ENCODE measurements around the gene TNFRSF8. TPM values are rescaled to one million over a fixed set of nuclear protein-coding genes. Genes with fewer than 3 reads are reported as not detected.

TNFRSF8 gene
- total and polyA plus RNA-seq, 9 of the 15 experiments (the other 6 are each of a cell fraction or from before 2014, with no cell fraction given), result 3.5 to 38.4 (median 17.1) TPM

GRCh38 chr1:12183095-12183794 lies 120.1 kb downstream of the TNFRSF8 start (continued):
- TF ChIP-seq, protein P1, sequence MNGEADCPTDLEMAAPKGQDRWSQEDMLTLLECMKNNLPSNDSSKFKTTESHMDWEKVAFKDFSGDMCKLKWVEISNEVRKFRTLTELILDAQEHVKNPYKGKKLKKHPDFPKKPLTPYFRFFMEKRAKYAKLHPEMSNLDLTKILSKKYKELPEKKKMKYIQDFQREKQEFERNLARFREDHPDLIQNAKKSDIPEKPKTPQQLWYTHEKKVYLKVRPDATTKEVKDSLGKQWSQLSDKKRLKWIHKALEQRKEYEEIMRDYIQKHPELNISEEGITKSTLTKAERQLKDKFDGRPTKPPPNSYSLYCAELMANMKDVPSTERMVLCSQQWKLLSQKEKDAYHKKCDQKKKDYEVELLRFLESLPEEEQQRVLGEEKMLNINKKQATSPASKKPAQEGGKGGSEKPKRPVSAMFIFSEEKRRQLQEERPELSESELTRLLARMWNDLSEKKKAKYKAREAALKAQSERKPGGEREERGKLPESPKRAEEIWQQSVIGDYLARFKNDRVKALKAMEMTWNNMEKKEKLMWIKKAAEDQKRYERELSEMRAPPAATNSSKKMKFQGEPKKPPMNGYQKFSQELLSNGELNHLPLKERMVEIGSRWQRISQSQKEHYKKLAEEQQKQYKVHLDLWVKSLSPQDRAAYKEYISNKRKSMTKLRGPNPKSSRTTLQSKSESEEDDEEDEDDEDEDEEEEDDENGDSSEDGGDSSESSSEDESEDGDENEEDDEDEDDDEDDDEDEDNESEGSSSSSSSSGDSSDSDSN (IDR thresholded peaks at IDR 0.05; ENCODE audit: borderline replicate concordance in 1 of 2, low read depth in 2 of 2, low read length in 2 of 2), result no peak
- TF ChIP-seq NFATC3 (IDR thresholded peaks at IDR 0.05) (no peak), ZNF444 (CRISPR knock-in tag; IDR thresholded peaks at IDR 0.05) (no peak), HDAC3 (IDR thresholded peaks at IDR 0.05; ENCODE audit: borderline replicate concordance, partially characterized antibody) (no peak), PHB (CRISPR knock-in tag; IDR thresholded peaks at IDR 0.05) (no peak), RFX1 (IDR thresholded peaks at IDR 0.05) (no peak), GATA2 (CRISPR knock-in tag; IDR thresholded peaks at IDR 0.05) (peak; percentile 17; the same call in 1 of the 2 replicates), HMG20A (CRISPR knock-in tag; conservative IDR thresholded peaks at IDR 0.05) (no peak), RCOR1 (IDR thresholded peaks at IDR 0.05; ENCODE audit: borderline replicate concordance in 1 of 2, low read depth in 2 of 2, low read length in 2 of 2) (peak in 1 of 2 experiments; percentile 23; a peak in 1 of 4 replicates), SNRNP70 (optimal IDR thresholded peaks at IDR 0.05; ENCODE audit: low read depth, low read length) (no peak), ZBTB33 (CRISPR knock-in tag; IDR thresholded peaks at IDR 0.05) (peak; percentile 32; the same call in 1 of the 2 replicates), SAFB (IDR thresholded peaks at IDR 0.05; ENCODE audit: borderline replicate concordance, low read depth, low read length) (no peak), HOXB6 (CRISPR knock-in tag; IDR thresholded peaks at IDR 0.05; ENCODE audit: borderline replicate concordance) (no peak), BCOR (IDR thresholded peaks at IDR 0.05) (peak; percentile 89), KAT2B (IDR thresholded peaks at IDR 0.05; ENCODE audit: low read depth, low read length) (no peak)
- TF ChIP-seq, protein P2, sequence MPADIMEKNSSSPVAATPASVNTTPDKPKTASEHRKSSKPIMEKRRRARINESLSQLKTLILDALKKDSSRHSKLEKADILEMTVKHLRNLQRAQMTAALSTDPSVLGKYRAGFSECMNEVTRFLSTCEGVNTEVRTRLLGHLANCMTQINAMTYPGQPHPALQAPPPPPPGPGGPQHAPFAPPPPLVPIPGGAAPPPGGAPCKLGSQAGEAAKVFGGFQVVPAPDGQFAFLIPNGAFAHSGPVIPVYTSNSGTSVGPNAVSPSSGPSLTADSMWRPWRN (IDR thresholded peaks at IDR 0.05; ENCODE audit: low read depth), result no peak
- TF ChIP-seq, protein P3, sequence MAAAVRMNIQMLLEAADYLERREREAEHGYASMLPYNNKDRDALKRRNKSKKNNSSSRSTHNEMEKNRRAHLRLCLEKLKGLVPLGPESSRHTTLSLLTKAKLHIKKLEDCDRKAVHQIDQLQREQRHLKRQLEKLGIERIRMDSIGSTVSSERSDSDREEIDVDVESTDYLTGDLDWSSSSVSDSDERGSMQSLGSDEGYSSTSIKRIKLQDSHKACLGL (CRISPR knock-in tag; IDR thresholded peaks at IDR 0.05; ENCODE audit: borderline replicate concordance, poor library complexity, severe bottlenecking), result no peak
